WTC11 (cell line): ENCODE measurements around the gene KIFC3. TPM values are rescaled to one million over a fixed set of nuclear protein-coding genes. Genes with fewer than 3 reads are reported as not detected.

Source experiments
- ATAC-seq: fragments of 200-7000 bp; cut with Tn5 transposase; 2 replicates; pipeline ENCODE4 v1.10.0; 2021; ENCODE audit warnings: mild to moderate bottlenecking, moderate library complexity
- CTCF ChIA-PET: fragments of 300-600 bp; sonication (Branson Sonifier 250); formaldehyde crosslinking; loops from one replicate; lab custom pipeline; 2021; ENCODE audit warnings: antibody characterized with exemption; lab: Charles Lee
- POLR2A ChIA-PET: fragments of 350-600 bp; sonication (Branson Sonifier 250); formaldehyde crosslinking; loops from one replicate; lab custom pipeline; 2021; ENCODE audit warnings: antibody characterized with exemption; lab: Charles Lee
- DNase-seq: peaks from one replicate; pipeline ENCODE4 v3.0.0; 2021; ENCODE audit warnings: low spot score
- H3K27ac Mint-ChIP-seq: 2 replicates; pipeline ENCODE4 v1.8.0; 2021; ENCODE audit warnings: mixed read lengths
- H3K27me3 Mint-ChIP-seq: 2 replicates; pipeline ENCODE4 v1.8.0; 2021; ENCODE audit warnings: low read depth, mild to moderate bottlenecking, moderate library complexity, mixed read lengths
- H3K36me3 Mint-ChIP-seq: 2 replicates; pipeline ENCODE4 v1.8.0; 2021; ENCODE audit warnings: mixed read lengths
- H3K4me1 Mint-ChIP-seq: 2 replicates; pipeline ENCODE4 v1.8.0; 2022; ENCODE audit warnings: mixed read lengths
- H3K4me3 Mint-ChIP-seq: 2 replicates; pipeline ENCODE4 v1.8.0; 2021; ENCODE audit warnings: mild to moderate bottlenecking, moderate library complexity, mixed read lengths
- H3K9me3 Mint-ChIP-seq: 2 replicates; pipeline ENCODE4 v1.8.0; 2021; ENCODE audit warnings: mixed read lengths
- AFF4 ChIP-seq: sonication (generic); formaldehyde crosslinking; IDR thresholded peaks from 2 replicates; pipeline ENCODE4 v1.8.1; 2023; ENCODE audit warnings: mild to moderate bottlenecking, missing genetic modification reagents, borderline replicate concordance
- ATF3 ChIP-seq: sonication (generic); formaldehyde crosslinking; conservative IDR thresholded peaks from 2 replicates; pipeline ENCODE4 v1.8.1; 2022; ENCODE audit warnings: mild to moderate bottlenecking, missing genetic modification reagents
- ATF6 ChIP-seq: sonication (generic); formaldehyde crosslinking; IDR thresholded peaks from 2 replicates; pipeline ENCODE4 v1.8.1; 2023; ENCODE audit warnings: mild to moderate bottlenecking, missing genetic modification reagents
- CREB1 ChIP-seq: sonication (generic); formaldehyde crosslinking; IDR thresholded peaks from 2 replicates; pipeline ENCODE4 v1.8.0; 2023; ENCODE audit warnings: mild to moderate bottlenecking, missing genetic modification reagents
- ELF4 ChIP-seq: sonication (generic); formaldehyde crosslinking; IDR thresholded peaks from 2 replicates; pipeline ENCODE4 v1.8.1; 2022; ENCODE audit warnings: low read depth, mild to moderate bottlenecking, moderate library complexity, missing genetic modification reagents
- ETV6 ChIP-seq: sonication (generic); formaldehyde crosslinking; IDR thresholded peaks from 2 replicates; pipeline ENCODE4 v1.8.1; 2022; ENCODE audit warnings: mild to moderate bottlenecking, missing genetic modification reagents
- FOXP4 ChIP-seq: sonication (generic); formaldehyde crosslinking; IDR thresholded peaks from 2 replicates; pipeline ENCODE4 v1.8.0; 2022; ENCODE audit warnings: mild to moderate bottlenecking, missing genetic modification reagents
- JUN ChIP-seq: sonication (generic); formaldehyde crosslinking; IDR thresholded peaks from 2 replicates; pipeline ENCODE4 v1.8.0; 2023; ENCODE audit warnings: mild to moderate bottlenecking, missing genetic modification reagents
- NFYB ChIP-seq: sonication (generic); formaldehyde crosslinking; conservative IDR thresholded peaks from 2 replicates; pipeline ENCODE4 v1.8.0; 2022; ENCODE audit warnings: low read depth, missing genetic modification reagents
- NR1H2 ChIP-seq: sonication (generic); formaldehyde crosslinking; IDR thresholded peaks from 2 replicates; pipeline ENCODE4 v1.9.0; 2021; ENCODE audit warnings: mild to moderate bottlenecking, moderate library complexity, missing genetic modification reagents
- NR3C1 ChIP-seq: sonication (generic); formaldehyde crosslinking; conservative IDR thresholded peaks from 2 replicates; pipeline ENCODE4 v1.8.1; 2023; ENCODE audit warnings: low read depth, mild to moderate bottlenecking, missing genetic modification reagents
- PRRX2 ChIP-seq: fragments of 250-450 bp; sonication (Bioruptor Pico); IDR thresholded peaks from 2 replicates; pipeline ENCODE4 v1.8.0; 2021; ENCODE audit warnings: mild to moderate bottlenecking
- SOX15 ChIP-seq: fragments of 250-450 bp; sonication (Bioruptor Pico); IDR thresholded peaks from 2 replicates; pipeline ENCODE4 v1.9.0; 2021; ENCODE audit warnings: mild to moderate bottlenecking
- STAT6 ChIP-seq: sonication (generic); formaldehyde crosslinking; conservative IDR thresholded peaks from 2 replicates; pipeline ENCODE4 v1.8.1; 2023; ENCODE audit warnings: mild to moderate bottlenecking, low read depth, missing genetic modification reagents, moderate library complexity
- TEAD4 ChIP-seq: sonication (generic); formaldehyde crosslinking; IDR thresholded peaks from 2 replicates; pipeline ENCODE4 v1.8.0; 2022; ENCODE audit warnings: mild to moderate bottlenecking, missing genetic modification reagents
- ZBTB43 ChIP-seq: sonication (generic); formaldehyde crosslinking; IDR thresholded peaks from 2 replicates; pipeline ENCODE4 v1.8.1; 2023; ENCODE audit warnings: mild to moderate bottlenecking, missing genetic modification reagents
- ZNF121 ChIP-seq: sonication (generic); formaldehyde crosslinking; IDR thresholded peaks from 2 replicates; pipeline ENCODE4 v1.8.0; 2023; ENCODE audit warnings: missing genetic modification reagents
- ZNF232 ChIP-seq: sonication (generic); formaldehyde crosslinking; IDR thresholded peaks from 2 replicates; pipeline ENCODE4 v1.8.0; 2022; ENCODE audit warnings: mild to moderate bottlenecking, missing genetic modification reagents
- ZNF396 ChIP-seq: fragments of 250-450 bp; sonication (Bioruptor Pico); IDR thresholded peaks from 2 replicates; pipeline ENCODE4 v1.8.0; 2021; ENCODE audit warnings: mild to moderate bottlenecking, moderate library complexity, borderline replicate concordance
- ZNF425 ChIP-seq: fragments of 250-450 bp; sonication (Bioruptor Pico); conservative IDR thresholded peaks from 2 replicates; pipeline ENCODE4 v1.9.0; 2021; ENCODE audit warnings: mild to moderate bottlenecking
- ZNF512 ChIP-seq: sonication (generic); formaldehyde crosslinking; IDR thresholded peaks from 2 replicates; pipeline ENCODE4 v1.8.1; 2022; ENCODE audit warnings: missing genetic modification reagents, borderline replicate concordance
- total RNA-seq: library from RNA; stranded (reverse); gene quantifications from 3 replicates; pipeline ENCODE4 v1.2.3, GENCODE V29; 2021

The KIFC3 gene
- total RNA-seq, 1 experiment from 2014 or later: 11.6 TPM

- no peak for TF ChIP-seq ATF6 (CRISPR knock-in tag)
- no peak for TF ChIP-seq FOXP4
- TF ChIP-seq ETV6: no peak
- TF ChIP-seq JUN (CRISPR knock-in tag): no peak
- TF ChIP-seq NR1H2 (CRISPR knock-in tag): no peak
- TF ChIP-seq ELF4 (CRISPR knock-in tag): no peak
- TF ChIP-seq, all 79 proteins: peak for 0
These were observed 18.4 kb downstream of the KIFC3 start (continued) for GRCh38 chr16:57783883-57784282.

GRCh38 chr16:57783116-57783515, 19.2 kb downstream of the KIFC3 start:
- Mint-ChIP-seq H3K4me3 (no peak overlapping the region), H3K36me3 (no peaks in the 10 kb centered on the region), H3K9me3 (no peaks in the 10 kb centered on the region), H3K27me3 (no peaks in the 10 kb centered on the region), H3K27ac (no peak overlapping the region), H3K4me1 (peaks cover 6% of the 10 kb centered on the region; the same call in 1 of the 2 replicates)
- ATAC-seq: no peak
- ChIA-PET POLR2A (no interaction called here), CTCF (interaction anchor here (1.5 to 1.7 kb wide), 2 partner anchors 12 to 124 kb away, joined by 4 to 6 read pairs; no protein-coding TSS in a partner anchor)
- no peak for DNase-seq
- TF ChIP-seq TEAD4 (CRISPR knock-in tag) (no peak), PRRX2 (no peak), CREB1 (CRISPR knock-in tag) (no peak), AFF4 (no peak), ATF3 (CRISPR knock-in tag) (no peak), ZNF232 (CRISPR knock-in tag) (no peak), STAT6 (CRISPR knock-in tag) (no peak), ZNF512 (CRISPR knock-in tag) (no peak), SOX15 (CRISPR knock-in tag) (no peak), NFYB (CRISPR knock-in tag) (no peak), ZNF121 (CRISPR knock-in tag) (no peak), ZBTB43 (CRISPR knock-in tag) (no peak), ZNF425 (no peak), ZNF396 (CRISPR knock-in tag) (no peak), NR3C1 (CRISPR knock-in tag) (no peak)
